GM04504 (cell line): ENCODE data around the gene HSF4.
A peak's percentile ranks its signal among the peaks of the same experiment; 100 is the strongest.

Experiments used
- DNase-seq: peaks from one replicate; pipeline ENCODE4 v3.0.0-alpha.2; 2012; ENCODE audit warnings: low read depth

Gene HSF4

GRCh38 chr16:67184995-67185650 is 20.6 kb downstream of the HSF4 start:
- DNase-seq: peak; percentile 77

GRCh38 chr16:67185651-67186134 is 21.1 kb downstream of the HSF4 start:
- DNase-seq: no peak

GRCh38 chr16:67186550-67186950 is 22.0 kb downstream of the HSF4 start:
- DNase-seq: no peak

- DNase-seq: no peak
Observed at GRCh38 chr16:67187175-67187890, 22.8 kb downstream of the HSF4 start.

GRCh38 chr16:67188323-67188722 is 23.8 kb downstream of the HSF4 start:
- DNase-seq: no peak

GRCh38 chr16:67188798-67189197 is 24.3 kb downstream of the HSF4 start:
- DNase-seq: no peak

- no peak for DNase-seq
Observed at GRCh38 chr16:67190041-67190440, 25.5 kb downstream of the HSF4 start, which contains the start of gene EXOC3L1. TSS of gene EXOC3L1 (minus strand) at chr16:67190136. CDS start at chr16:67189676, 460 bp downstream.

- DNase-seq: no peak
Observed at GRCh38 chr16:67190448-67191399, 26.2 kb downstream of the HSF4 start.

GRCh38 chr16:67191411-67191994 is 27.0 kb downstream of the HSF4 start:
- no peak for DNase-seq

GRCh38 chr16:67191995-67192681 is 27.6 kb downstream of the HSF4 start, which contains the start of gene E2F4:
TSS of gene E2F4 (plus strand) at chr16:67192155. CDS start at chr16:67192228, 73 bp downstream.
- peak; percentile 84 for DNase-seq

- no peak for DNase-seq
Observed at GRCh38 chr16:67192781-67193361, 28.3 kb downstream of the HSF4 start.

- DNase-seq: no peak
Observed at GRCh38 chr16:67193536-67193935, 29.0 kb downstream of the HSF4 start.

GRCh38 chr16:67194260-67194659 is 29.7 kb downstream of the HSF4 start:
- no peak for DNase-seq

- DNase-seq: no peak
Observed at GRCh38 chr16:67195676-67196075, 31.1 kb downstream of the HSF4 start.

GRCh38 chr16:67196881-67197280 is 32.3 kb downstream of the HSF4 start:
- no peak for DNase-seq

GRCh38 chr16:67197704-67198103 is 33.2 kb downstream of the HSF4 start:
- no peak for DNase-seq

- DNase-seq: no peak
Observed at GRCh38 chr16:67198238-67198734, 33.7 kb downstream of the HSF4 start.

GRCh38 chr16:67199011-67199807 is 34.7 kb downstream of the HSF4 start, which contains the start of gene ELMO3:
TSS of gene ELMO3 (plus strand) at chr16:67199131. CDS start at chr16:67199327, 196 bp downstream.
- DNase-seq: no peak

GRCh38 chr16:67199808-67200198 is 35.3 kb downstream of the HSF4 start:
- no peak for DNase-seq

GRCh38 chr16:67200491-67200890 is 35.9 kb downstream of the HSF4 start:
- DNase-seq: no peak
